ENCODE results near the gene TUBGCP3.
"Not testable (repeated sequence)": the region's sequence is repeated elsewhere in the genome, so short reads cannot be mapped to it uniquely, and the experiment has no call there.

Gene TUBGCP3

DNA sequence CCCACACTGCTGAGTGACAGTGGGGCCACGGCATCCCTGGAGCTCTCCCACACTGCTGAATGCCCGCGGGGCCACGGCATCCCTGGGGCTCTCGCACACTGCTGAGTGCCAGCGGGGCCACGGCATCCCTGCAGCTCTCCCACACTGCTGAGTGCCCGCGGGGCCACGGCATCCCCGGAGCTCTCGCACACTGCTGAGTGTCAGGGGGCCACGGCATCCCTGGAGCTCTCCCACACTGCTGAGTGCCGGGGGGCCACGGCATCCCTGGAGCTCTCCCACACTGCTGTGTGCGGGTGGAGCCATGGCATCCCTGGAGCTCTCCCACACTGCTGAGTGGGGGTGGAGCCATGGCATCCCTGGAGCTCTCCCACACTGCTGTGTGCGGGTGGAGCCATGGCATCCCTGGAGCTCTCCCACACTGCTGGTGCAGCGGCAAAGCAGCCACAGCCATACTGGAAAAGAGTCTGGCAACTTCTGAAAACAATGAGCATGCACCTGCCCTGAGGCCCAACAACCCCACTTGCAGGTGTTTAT lies 8.6 kb downstream of the TUBGCP3 start:
- DNase-seq (ENCODE audit: low read depth in 3 of 3): no peak

DNA sequence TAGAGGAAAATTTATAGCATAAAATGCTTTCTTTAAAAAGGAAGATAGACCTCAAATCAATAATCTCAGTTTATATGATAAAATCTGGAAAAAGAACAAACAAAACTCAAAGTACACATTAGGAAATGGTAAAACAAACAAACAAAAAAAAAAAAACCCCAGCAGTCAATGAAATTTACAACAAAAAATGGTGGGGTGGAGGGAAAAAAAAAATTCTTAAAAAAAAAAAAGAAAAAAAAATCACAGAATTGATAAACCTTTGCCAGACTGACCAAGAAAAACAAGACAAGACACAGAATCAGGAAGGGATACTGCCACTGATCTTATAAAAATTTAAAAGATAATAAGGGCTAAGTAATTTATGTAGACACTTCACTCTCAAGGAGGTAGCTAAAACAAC lies 11.2 kb downstream of the TUBGCP3 start:
- DNase-seq (ENCODE audit: low read depth in 3 of 3): no peak

GRCh38 chr13:112576191-112576590 lies 11.8 kb downstream of the TUBGCP3 start:
- DNase-seq (ENCODE audit: low read depth in 3 of 3): no peak

- DNase-seq (ENCODE audit: low read depth in 3 of 3): no peak
These were observed 12.3 kb downstream of the TUBGCP3 start for GRCh38 chr13:112575675-112576074.

DNA sequence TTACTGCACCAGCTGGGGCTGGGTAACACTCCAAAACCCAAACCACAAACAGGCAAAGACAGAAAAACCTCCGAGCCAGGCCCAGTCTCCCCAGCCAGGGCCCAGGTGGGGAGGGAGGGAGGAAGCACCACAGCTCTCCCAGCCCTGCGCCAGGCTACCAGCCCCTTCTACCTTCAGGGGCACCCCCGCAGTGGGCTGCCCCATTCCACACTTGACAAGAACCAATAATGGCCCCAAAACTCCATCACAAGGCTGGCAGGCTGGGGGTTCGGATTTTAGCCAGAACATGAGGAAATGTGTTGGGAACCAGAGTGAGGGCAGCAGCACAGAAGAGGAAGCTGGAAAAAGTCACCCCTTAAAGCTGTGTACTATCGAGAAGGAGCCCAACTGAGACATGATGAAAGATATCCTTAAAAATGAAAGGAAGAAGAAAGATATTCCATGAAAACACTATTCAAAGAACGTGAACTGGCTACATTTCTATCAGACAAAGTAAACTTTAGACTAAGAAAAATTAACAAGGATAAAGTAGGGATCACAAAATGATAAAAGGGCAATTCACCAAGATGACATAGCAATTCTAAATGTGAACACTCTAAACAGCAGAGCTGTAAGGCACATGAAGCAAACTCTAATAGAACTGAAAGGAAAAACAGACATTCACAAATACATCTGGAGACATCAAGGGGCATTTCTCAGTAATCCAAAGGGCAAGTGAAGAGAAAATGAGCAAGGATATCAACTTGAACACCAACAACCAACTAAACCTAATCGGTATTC lies 12.9 kb downstream of the TUBGCP3 start:
- no peak for DNase-seq (ENCODE audit: low read depth in 3 of 3)

DNA sequence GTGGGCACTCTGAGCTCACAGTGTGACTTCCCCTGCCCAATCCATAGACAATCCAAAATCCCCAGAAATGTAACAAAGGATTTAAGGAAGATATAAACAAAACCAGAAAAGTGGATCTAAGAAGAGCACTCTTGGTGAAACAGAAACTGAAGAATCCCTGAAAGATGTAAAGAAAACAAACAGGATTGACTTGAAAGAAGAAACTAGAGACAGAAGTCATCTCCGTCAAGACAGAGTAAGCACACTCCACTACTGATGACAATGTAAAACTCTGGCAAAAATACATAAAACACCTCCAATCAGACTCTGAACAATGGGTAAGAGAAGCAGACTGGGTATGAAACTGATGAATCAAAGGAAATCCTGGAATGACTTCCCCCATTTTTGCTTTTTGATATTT lies 13.5 kb downstream of the TUBGCP3 start:
- DNase-seq (ENCODE audit: low read depth in 3 of 3): no peak

DNA sequence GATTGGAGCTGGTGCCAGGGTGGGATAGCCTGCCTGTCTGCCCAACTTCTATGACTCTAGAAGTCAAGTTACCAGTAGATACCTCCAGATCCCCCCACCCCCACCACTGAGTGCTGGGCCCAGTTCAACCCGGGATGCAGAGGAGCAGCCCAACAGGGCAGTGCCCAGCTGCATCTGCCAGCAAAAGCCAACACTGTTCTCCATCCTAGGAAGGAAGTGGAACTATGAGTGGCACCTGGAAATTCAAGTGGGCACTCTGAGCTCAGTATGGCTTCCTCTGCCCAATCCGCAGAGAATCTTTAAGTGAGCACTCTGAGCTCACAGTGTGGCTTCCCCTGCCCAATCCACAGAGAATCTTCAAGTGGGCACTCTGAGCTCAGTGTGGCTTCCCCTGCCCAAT lies 14.2 kb downstream of the TUBGCP3 start:
- DNase-seq (ENCODE audit: low read depth in 3 of 3): no peak

DNA sequence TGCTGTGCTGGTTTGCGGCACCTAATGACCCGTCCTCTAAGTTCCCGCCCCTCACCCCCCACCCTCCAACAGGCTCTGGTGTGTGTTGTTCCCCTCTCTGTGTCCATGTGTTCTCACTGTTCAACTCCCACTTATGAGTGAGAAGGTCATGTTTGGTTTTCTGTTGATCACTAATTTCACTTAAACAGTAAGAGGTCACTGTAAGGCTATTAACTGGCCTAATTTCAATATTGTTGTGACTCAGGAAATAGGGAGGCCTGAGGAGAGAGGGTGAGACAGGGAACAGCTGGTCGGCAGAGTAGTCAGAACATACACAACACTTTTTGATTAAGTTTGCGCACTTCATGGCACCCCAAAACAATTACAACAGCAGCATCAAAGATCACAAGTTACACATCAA lies 15.6 kb downstream of the TUBGCP3 start:
- no peak for DNase-seq (ENCODE audit: low read depth in 3 of 3)

DNA sequence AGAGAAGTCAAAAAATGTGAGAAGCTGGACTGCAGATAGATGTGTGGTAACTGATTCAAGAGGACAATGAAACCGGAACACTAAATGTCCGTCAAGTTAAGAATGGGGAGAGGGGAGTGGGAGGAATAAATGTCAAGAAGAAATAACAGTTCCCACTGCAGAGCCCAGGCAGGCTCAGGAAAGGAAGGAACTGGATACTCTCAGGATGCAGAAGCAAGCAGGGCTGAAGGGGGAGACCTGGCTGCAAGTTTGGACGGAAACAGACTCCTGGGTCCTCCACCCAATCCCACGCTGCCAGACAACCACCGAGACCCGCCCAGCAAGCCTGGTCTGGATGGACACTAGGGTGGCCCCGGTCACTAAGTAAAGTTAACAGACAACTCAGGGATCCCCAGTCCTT lies 18.1 kb downstream of the TUBGCP3 start:
- no peak for DNase-seq (ENCODE audit: low read depth in 3 of 3)

GRCh38 chr13:112567161-112567862 lies 20.6 kb downstream of the TUBGCP3 start:
- DNase-seq (ENCODE audit: low read depth in 3 of 3): no peak

GRCh38 chr13:112562786-112563383 lies 25.1 kb downstream of the TUBGCP3 start:
- DNase-seq (ENCODE audit: low read depth in 3 of 3): no peak

- DNase-seq (ENCODE audit: low read depth in 3 of 3): no peak
These were observed 25.7 kb downstream of the TUBGCP3 start for GRCh38 chr13:112562254-112562653.

- DNase-seq (ENCODE audit: low read depth in 3 of 3): no peak
These were observed 26.5 kb downstream of the TUBGCP3 start for GRCh38 chr13:112561478-112561877.

DNA sequence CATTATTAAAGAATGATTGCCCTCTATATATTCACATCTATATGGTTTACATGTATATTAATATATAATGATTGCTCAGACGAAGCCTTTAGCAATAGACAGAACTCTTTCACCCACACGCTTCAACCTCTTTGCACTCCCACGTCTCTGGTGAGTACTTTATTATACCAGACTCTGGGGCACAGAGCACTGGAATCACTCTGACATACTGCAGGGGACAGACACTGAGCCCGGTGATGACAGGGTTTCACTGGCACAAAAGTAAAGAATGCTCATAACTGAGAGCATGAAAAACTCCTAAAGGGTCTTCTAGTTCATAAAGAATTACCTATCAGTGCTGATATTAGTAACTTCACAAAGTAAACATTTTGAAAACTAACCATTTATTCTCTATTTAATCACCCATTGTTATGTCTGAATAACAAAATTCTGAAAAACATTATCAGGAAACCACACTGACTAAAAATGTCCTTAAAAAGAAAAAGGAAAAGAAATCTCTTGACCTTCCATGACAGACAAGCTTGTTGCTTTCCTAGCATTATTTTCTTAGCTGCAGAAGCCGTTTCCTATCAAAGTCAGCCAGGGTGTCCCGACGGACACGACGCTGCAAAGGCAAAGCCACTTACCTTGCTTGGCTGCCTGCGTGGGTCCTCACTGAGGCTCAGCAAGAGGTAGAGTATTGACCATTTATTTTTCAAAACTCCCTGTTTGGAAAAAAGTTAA lies 29.1 kb downstream of the TUBGCP3 start:
- DNase-seq (ENCODE audit: low read depth in 3 of 3): no peak

DNA sequence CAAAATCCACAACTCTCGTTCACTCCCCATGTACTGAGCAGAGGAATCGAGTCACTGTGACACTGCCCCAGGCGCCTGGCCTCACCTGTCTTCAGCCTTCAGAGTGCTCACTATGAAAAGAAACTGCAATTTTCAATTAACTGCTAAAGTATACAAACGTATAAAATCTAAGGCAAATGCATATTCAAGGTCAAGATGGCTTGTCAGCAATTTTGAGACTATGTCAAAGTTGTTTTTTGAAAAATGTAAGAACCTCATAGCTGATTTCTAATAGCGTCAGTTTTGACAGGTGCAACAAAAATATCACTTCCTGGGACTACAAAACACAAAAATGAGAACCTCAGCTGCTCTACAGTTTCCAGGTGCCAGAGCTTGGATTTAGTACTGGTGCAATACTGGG lies 31.4 kb downstream of the TUBGCP3 start:
- no peak for DNase-seq (ENCODE audit: low read depth in 3 of 3)

DNA sequence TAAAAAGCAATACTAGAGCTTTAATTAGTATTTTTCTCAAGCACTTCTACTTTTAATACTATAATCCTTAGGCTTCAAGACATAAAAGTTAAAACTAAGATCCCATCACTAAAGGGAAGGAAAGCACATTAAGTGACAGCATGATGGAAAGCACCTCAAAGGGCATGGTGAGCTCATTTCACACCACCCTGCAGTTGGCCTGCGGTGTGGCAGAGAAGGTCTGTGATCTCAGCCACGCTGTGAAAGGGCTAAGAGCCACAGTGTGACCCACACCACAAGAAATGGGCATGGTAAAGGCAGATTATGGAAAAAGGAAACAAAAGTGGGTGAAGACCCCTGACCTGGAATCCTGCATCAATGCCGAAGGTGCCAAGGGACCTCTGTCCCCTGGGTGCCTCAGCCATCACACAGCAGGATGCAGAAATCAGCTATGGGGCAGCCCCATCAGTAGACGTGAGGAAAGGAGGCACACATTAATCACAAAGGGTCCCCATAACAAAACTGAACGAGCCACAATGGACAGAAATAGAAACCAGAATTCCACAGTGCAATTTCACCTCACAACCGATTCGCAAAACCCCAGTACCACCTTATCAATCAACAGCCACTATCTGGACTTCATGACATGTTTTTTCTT lies 33.6 kb downstream of the TUBGCP3 start:
- no peak for DNase-seq (ENCODE audit: low read depth in 3 of 3)

DNA sequence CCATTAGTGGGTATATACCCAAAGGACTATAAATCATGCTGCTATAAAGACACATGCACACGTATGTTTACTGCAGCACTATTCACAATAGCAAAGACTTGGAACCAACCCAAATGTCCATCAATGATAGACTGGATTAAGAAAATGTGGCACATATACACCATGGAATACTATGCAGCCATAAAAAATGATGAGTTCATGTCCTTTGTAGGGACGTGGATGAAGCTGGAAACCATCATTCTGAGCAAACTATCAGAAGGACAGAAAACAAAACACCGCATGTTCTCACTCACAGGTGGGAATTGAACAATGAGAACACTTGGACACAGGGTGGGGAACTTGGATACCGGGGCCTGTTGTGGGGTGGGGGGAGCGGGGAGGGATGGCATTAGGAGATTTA lies 39.0 kb downstream of the TUBGCP3 start:
- not testable (repeated sequence) for DNase-seq (ENCODE audit: low read depth in 3 of 3)

GRCh38 chr13:112545856-112546255 lies 42.1 kb downstream of the TUBGCP3 start:
- no peak for DNase-seq (ENCODE audit: low read depth in 3 of 3)

DNA sequence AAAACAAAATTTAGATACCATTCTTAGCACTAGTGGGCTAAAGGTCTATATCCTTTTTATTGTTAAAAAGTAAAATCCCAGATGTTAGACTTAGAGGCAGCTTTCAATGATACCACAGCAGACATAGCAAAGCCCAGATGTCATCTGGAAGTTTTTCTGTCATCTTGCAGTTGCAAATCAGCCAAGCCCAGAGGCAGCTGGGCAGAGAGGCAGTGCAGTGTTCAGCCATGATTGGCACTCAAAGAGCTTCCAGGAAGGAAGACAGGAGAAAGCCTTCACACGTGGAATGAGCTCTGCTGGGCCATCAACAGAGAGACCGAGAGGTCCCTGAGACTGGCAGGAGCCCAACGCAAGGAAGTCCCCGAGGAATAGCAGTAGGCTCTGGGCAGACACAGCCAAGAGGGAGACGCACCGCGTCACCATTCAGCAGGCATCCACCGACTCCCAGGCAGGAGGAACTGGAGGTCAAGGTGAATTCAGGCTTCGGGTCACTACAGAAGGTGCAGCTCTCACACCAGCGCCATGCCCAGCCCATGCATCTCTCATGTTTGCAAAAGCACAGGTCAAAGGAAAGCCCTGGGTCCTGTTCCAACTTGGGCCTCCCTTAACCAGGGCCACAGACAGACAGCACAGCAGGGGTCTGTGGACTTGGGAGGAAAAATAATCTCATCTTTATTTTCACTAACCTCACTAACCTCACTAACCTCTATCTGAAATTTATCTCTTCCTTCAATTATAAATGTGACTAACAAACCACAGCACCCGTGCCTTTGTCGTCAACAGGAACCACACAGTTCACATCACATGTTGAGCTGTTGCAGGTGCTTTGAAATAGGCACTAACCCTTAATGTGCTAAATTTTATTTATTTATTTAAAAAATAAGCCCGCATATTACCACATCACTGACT lies 54.9 kb downstream of the TUBGCP3 start:
- no peak for DNase-seq (ENCODE audit: low read depth in 3 of 3)

DNA sequence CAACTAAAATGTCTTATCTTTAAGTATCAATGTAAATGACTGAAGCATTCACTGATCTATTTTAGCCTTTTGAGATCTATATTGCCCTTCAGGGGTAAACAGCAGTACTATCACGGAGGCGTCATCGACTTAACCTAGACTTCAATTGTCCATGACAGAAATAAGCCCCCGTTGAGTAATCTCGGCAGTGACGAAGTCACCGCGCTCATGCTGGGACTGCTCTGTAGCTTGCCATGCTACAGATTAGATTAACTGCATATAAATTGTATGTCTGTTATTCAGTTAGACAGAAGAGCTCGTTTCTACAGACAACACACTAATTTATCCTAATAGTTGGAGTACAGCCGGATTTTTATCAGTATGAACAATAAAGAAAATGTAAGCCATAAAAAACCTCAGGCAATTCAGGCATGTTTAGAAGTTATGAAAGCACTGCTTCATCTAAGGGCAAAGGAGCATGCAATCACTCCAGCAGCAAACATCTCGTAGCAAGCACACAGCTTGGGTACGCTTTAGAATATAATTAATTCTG lies 56.6 kb downstream of the TUBGCP3 start:
- no peak for DNase-seq (ENCODE audit: low read depth in 3 of 3)
